Measurements from ENCODE around the gene ZBED4.
A peak's percentile ranks its signal among the peaks of the same experiment; 100 is the strongest.
"Not testable (repeated sequence)": the region's sequence is repeated elsewhere in the genome, so short reads cannot be mapped to it uniquely, and the experiment has no call there.

ZBED4 gene

GRCh38 chr22:49852898-49853894 lies at the start of gene ZBED4:
Gene ZBED4 (plus strand): TSS chr22:49853844. CDS start chr22:49883663, 29,819 bp downstream.
- peak; percentile 98 for DNase-seq (ENCODE audit: low spot score)

GRCh38 chr22:49807129-49807528 lies 46.5 kb upstream of the ZBED4 start:
- no peak for DNase-seq (ENCODE audit: low spot score)

GRCh38 chr22:49807780-49808708 lies 45.6 kb upstream of the ZBED4 start:
- no peak for DNase-seq (ENCODE audit: low spot score)

- DNase-seq (ENCODE audit: low spot score): no peak
Measured at GRCh38 chr22:49810363-49811019, 43.2 kb upstream of the ZBED4 start.

- DNase-seq (ENCODE audit: low spot score): no peak
Measured at GRCh38 chr22:49811020-49811791, 42.4 kb upstream of the ZBED4 start.

- no peak for DNase-seq (ENCODE audit: low spot score)
Measured at GRCh38 chr22:49812838-49813237, 40.8 kb upstream of the ZBED4 start.

GRCh38 chr22:49814164-49814686 lies 39.4 kb upstream of the ZBED4 start:
- DNase-seq (ENCODE audit: low spot score): no peak

GRCh38 chr22:49814856-49815255 lies 38.8 kb upstream of the ZBED4 start:
- DNase-seq (ENCODE audit: low spot score): no peak

GRCh38 chr22:49815641-49816091 lies 38.0 kb upstream of the ZBED4 start:
- no peak for DNase-seq (ENCODE audit: low spot score)

- DNase-seq (ENCODE audit: low spot score): no peak
Measured at GRCh38 chr22:49817359-49817758, 36.3 kb upstream of the ZBED4 start.

GRCh38 chr22:49820984-49821383 lies 32.7 kb upstream of the ZBED4 start:
- DNase-seq (ENCODE audit: low spot score): no peak

- not testable (repeated sequence) for DNase-seq (ENCODE audit: low spot score)
Measured at GRCh38 chr22:49821741-49822140, 31.9 kb upstream of the ZBED4 start.

GRCh38 chr22:49823289-49824045 lies 30.2 kb upstream of the ZBED4 start:
- no peak for DNase-seq (ENCODE audit: low spot score)

GRCh38 chr22:49824185-49824925 lies 29.3 kb upstream of the ZBED4 start:
- DNase-seq (ENCODE audit: low spot score): no peak

GRCh38 chr22:49824936-49825335 lies 28.7 kb upstream of the ZBED4 start:
- DNase-seq (ENCODE audit: low spot score): no peak

- no peak for DNase-seq (ENCODE audit: low spot score)
Measured at GRCh38 chr22:49825436-49825835, 28.2 kb upstream of the ZBED4 start.

- DNase-seq (ENCODE audit: low spot score): no peak
Measured at GRCh38 chr22:49825944-49826602, 27.6 kb upstream of the ZBED4 start.

- no peak for DNase-seq (ENCODE audit: low spot score)
Measured at GRCh38 chr22:49826603-49827270, 26.9 kb upstream of the ZBED4 start.

Measured in COLO829 (cell line).